GM13976 (cell line): ENCODE measurements around the gene LMF1.

Experiments used
- DNase-seq: peaks from one replicate; pipeline ENCODE4 v3.0.0; 2012; ENCODE audit warnings: low spot score
- in situ Hi-C: fragments of 300-500 bp; cut with MboI; formaldehyde crosslinking; loops from one replicate; pipeline ENCODE4 v1.12.0; 2022; ENCODE audit warnings: low sequenced_read_pairs, mixed read lengths, inconsistent platforms; ENCODE audit not compliant: unreplicated experiment
- TF ChIP-seq, protein P1 (sequence below): IDR thresholded peaks from 2 replicates; pipeline ENCODE4 v1.5.1; 2012; ENCODE audit warnings: borderline replicate concordance, mild to moderate bottlenecking; ENCODE audit not compliant: insufficient read depth; ENCODE audit errors: extremely low read depth, missing control alignments, control extremely low read depth

LMF1 gene

DNA sequence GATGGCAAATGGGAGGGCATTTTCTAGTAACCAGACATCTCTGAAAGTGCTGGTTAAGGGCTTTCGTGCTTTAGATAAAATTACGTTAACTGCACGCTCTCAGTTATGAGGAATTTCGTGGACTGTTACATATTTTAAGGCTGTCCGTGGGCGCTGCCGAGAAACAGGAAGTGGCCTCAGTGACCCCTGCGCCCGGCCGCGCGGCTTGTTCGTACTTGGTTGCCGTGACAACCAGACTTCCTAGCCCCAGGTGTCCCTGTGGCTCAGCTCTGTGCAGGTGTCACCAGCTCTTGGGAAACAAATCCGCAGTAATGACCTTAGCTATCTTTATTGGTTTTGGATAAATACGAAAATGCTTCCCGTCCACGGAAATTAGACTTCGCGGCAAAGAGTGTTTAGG, 52.7 kb downstream of the LMF1 start:
- no peak for DNase-seq
- TF ChIP-seq, protein P1, sequence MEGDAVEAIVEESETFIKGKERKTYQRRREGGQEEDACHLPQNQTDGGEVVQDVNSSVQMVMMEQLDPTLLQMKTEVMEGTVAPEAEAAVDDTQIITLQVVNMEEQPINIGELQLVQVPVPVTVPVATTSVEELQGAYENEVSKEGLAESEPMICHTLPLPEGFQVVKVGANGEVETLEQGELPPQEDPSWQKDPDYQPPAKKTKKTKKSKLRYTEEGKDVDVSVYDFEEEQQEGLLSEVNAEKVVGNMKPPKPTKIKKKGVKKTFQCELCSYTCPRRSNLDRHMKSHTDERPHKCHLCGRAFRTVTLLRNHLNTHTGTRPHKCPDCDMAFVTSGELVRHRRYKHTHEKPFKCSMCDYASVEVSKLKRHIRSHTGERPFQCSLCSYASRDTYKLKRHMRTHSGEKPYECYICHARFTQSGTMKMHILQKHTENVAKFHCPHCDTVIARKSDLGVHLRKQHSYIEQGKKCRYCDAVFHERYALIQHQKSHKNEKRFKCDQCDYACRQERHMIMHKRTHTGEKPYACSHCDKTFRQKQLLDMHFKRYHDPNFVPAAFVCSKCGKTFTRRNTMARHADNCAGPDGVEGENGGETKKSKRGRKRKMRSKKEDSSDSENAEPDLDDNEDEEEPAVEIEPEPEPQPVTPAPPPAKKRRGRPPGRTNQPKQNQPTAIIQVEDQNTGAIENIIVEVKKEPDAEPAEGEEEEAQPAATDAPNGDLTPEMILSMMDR: no peak
- in situ Hi-C loops: no loop called here

DNA sequence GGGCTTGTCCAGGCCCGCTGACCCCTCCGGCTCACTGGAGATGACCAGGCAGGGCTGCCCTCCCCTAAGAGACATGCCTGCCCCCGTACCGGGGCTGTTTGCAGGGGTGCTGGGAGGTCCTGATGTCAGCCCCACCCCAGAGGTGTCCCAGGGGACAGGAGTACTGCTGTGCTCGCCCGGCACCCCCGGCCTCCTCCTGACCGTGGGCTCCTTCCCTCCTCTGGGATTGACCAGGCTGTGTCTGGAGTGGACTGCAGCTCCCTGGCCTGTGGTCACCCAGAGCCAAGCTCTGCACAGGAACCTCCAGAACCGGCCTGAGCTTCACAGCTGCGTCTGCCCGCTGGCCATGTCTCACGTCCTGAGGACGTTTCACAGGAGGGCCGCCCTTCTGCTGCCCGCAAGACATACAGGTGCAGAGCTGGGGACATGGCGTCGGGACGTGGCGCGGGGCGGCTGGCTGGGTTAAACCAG, 53.2 kb downstream of the LMF1 start:
- in situ Hi-C loops: no loop called here
- TF ChIP-seq, protein P1: no peak
- no peak for DNase-seq

GRCh38 chr16:916035-916799, 54.6 kb downstream of the LMF1 start:
- TF ChIP-seq, protein P1: no peak
- DNase-seq: no peak
- in situ Hi-C loops: no loop called here

DNA sequence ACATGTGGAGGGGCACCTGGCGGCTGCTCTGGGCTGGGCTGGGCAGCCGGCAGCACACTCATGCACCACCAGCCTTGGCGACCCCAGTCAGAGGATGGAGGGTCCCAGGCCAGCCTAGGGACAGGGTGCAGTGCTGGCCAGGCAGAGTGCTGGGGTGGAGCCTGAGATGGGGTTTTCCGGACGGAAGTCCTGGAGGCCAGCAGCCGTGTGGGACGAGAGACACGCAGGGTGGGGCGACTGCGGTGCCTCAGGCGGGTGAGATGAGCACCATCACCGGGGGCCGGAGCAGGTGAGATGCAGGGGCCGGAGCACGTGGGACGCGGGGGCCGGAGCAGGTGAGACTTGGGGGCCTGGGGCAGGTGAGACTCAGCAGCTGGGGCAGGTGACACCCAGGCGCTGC, 55.2 kb downstream of the LMF1 start:
- in situ Hi-C loops: no loop called here
- DNase-seq: no peak
- TF ChIP-seq, protein P1: no peak

GRCh38 chr16:914440-914839, 56.3 kb downstream of the LMF1 start:
- in situ Hi-C loops: no loop called here
- DNase-seq: no peak
- TF ChIP-seq, protein P1: no peak

DNA sequence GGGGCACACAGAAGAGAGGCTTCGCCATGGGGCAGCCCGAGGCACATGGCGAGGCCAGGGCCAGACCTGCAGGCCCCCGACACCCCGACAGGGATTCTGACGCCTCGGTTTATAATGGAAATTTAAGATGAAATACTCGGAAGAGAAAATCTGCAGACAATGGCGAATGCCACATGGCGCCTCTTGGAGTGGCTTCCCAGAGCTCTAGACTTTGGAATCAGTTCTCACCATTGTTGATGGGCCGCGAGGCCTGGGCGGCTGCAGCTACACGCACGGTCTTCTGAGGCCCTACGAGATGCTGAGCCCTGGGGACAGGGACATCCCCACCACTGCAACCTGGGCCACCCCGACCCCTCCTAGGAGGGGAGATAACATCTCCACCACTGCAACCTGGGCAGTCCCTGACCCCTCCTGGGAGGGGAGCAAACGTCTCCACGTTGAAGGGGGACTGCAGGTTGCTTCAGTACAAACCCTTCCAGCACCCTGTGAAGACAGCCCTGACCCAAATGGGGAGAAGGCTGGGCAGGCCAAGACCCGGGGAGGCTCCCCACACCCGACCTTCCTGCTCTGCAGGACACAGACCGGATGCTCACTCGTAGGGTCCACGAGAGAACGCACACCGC, 56.9 kb downstream of the LMF1 start:
- TF ChIP-seq, protein P1: no peak
- no peak for DNase-seq
- in situ Hi-C loops: no loop called here
